A673 (cell line): ENCODE results near the gene TCF7L2. TPM values are rescaled to one million over a fixed set of nuclear protein-coding genes. Genes with fewer than 3 reads are reported as not detected.

Source experiments
- BruUV-seq: library from RNA; stranded (reverse); fragments of 400-500 nt; replicated peaks from 2 replicates; lab custom pipeline; 2021; lab: Mats Ljungman, UMichigan
- CTCF ChIA-PET: fragments of 300-600 bp; sonication (Branson Sonifier 250); formaldehyde crosslinking; loops from one replicate; lab custom pipeline; 2022; ENCODE audit warnings: antibody characterized with exemption; lab: Charles Lee
- POLR2A ChIA-PET: fragments of 300-600 bp; sonication (Branson Sonifier 250); formaldehyde crosslinking; loops from one replicate; lab custom pipeline; 2022; ENCODE audit warnings: antibody characterized with exemption; ENCODE audit not compliant: low non-redundant PET; lab: Charles Lee
- DNase-seq: peaks from one replicate; pipeline ENCODE4 v3.0.0-alpha.2; 2015; ENCODE audit warnings: low spot score
- H3K27ac ChIP-seq: fragments of 200-600 bp; sonication (generic); 2 replicates; pipeline ENCODE4 v1.5.1; 2016; ENCODE audit warnings: mixed run types, low read depth, mild to moderate bottlenecking, mixed read lengths, antibody characterized with exemption, low read length; ENCODE audit not compliant: poor library complexity, severe bottlenecking
- H3K27me3 ChIP-seq: fragments of 200-600 bp; sonication (generic); replicated peaks from 2 replicates; pipeline ENCODE4 v1.6.1; 2017; ENCODE audit warnings: mixed run types, low read depth, mild to moderate bottlenecking, mixed read lengths, antibody characterized with exemption, low read length; ENCODE audit not compliant: insufficient read depth, poor library complexity
- H3K36me3 ChIP-seq: fragments of 200-600 bp; sonication (generic); 2 replicates; pipeline ENCODE4 v1.6.1; 2016; ENCODE audit warnings: mixed run types, mild to moderate bottlenecking, mixed read lengths, antibody characterized with exemption, low read length; ENCODE audit not compliant: insufficient read depth, poor library complexity, severe bottlenecking
- H3K4me1 ChIP-seq: fragments of 200-600 bp; sonication (generic); 2 replicates; pipeline ENCODE4 v1.6.1; 2017; ENCODE audit warnings: mixed run types, mild to moderate bottlenecking, mixed read lengths, antibody characterized with exemption, low read length; ENCODE audit not compliant: insufficient read depth, poor library complexity, severe bottlenecking
- H3K4me3 ChIP-seq: fragments of 200-600 bp; sonication (generic); 2 replicates; pipeline ENCODE4 v1.5.1; 2016; ENCODE audit warnings: low read depth, mixed run types, mild to moderate bottlenecking, mixed read lengths, low read length; ENCODE audit not compliant: poor library complexity, severe bottlenecking
- H3K9me3 ChIP-seq: fragments of 200-600 bp; sonication (generic); 2 replicates; pipeline ENCODE4 v1.6.1; 2016; ENCODE audit warnings: mixed run types, low read depth, mild to moderate bottlenecking, mixed read lengths, antibody characterized with exemption, low read length; ENCODE audit not compliant: poor library complexity, severe bottlenecking
- CTCF ChIP-seq: fragments of 300-800, 200-600 bp; sonication (generic); conservative IDR thresholded peaks from 2 replicates; pipeline ENCODE4 v1.5.1; 2017; ENCODE audit warnings: low read depth, mild to moderate bottlenecking, antibody characterized with exemption, low read length, moderate library complexity, mixed read lengths
- EZH2 ChIP-seq: fragments of 200-600 bp; sonication (generic); IDR thresholded peaks from 2 replicates; pipeline ENCODE4 v1.6.1; 2017; ENCODE audit warnings: borderline replicate concordance, low read depth, mild to moderate bottlenecking, mixed read lengths, antibody characterized with exemption, low read length; ENCODE audit not compliant: poor library complexity, severe bottlenecking
- intact Hi-C: fragments of 100-400 bp; cut with micrococcal nuclease; formaldehyde crosslinking; loops from one replicate; pipeline ENCODE4 v1.10.0; 2022; ENCODE audit not compliant: unreplicated experiment
- total RNA-seq: library from RNA; stranded (reverse); gene quantifications from 2 replicates; pipeline ENCODE4 v1.2.3, GENCODE V29; 2021

The TCF7L2 gene
- total RNA-seq, 1 experiment from 2014 or later = 16.8 TPM

- peak; percentile 32 for DNase-seq
- H3K36me3 ChIP-seq = no peaks in the 10 kb centered on the region
- peak overlapping the region; percentile 92 for H3K27ac ChIP-seq
- no peaks in the 10 kb centered on the region for H3K9me3 ChIP-seq
- BruUV-seq = no TSS peak
- H3K27me3 ChIP-seq = no peaks in the 10 kb centered on the region
- ChIA-PET CTCF (interaction anchor here (0.6 kb wide), 1 partner anchor 256 kb away, joined by 7 read pairs; no protein-coding TSS in a partner anchor), POLR2A (interaction anchor here (0.7 kb wide), 2 partner anchors 102 to 142 kb away, joined by 4 to 5 read pairs; no protein-coding TSS in a partner anchor)
- TF ChIP-seq CTCF = no peak
- no peak for TF ChIP-seq EZH2
- peaks cover 79% of the 10 kb centered on the region for H3K4me1 ChIP-seq
- intact Hi-C loops = no loop called here
- peak overlapping the region; percentile 20 for H3K4me3 ChIP-seq
Observed at GRCh38 chr10:113060201-113061053, 110.4 kb downstream of the TCF7L2 start.

GRCh38 chr10:113061054-113061430 is 111.0 kb downstream of the TCF7L2 start:
- no peaks in the 10 kb centered on the region for H3K27me3 ChIP-seq
- intact Hi-C loops = no loop called here
- no peaks in the 10 kb centered on the region for H3K36me3 ChIP-seq
- no peak for TF ChIP-seq EZH2
- BruUV-seq = no TSS peak
- H3K9me3 ChIP-seq = no peaks in the 10 kb centered on the region
- no peak overlapping the region for H3K4me3 ChIP-seq
- DNase-seq = no peak
- POLR2A ChIA-PET = no interaction called here
- H3K4me1 ChIP-seq = peaks cover 73% of the 10 kb centered on the region
- CTCF ChIA-PET = no interaction called here
- H3K27ac ChIP-seq = peak overlapping the region; percentile 92

GRCh38 chr10:113061557-113061956 is 111.5 kb downstream of the TCF7L2 start:
- CTCF ChIA-PET = no interaction called here
- no peak for DNase-seq
- H3K9me3 ChIP-seq = no peaks in the 10 kb centered on the region

More at GRCh38 chr10:113061557-113061956, 111.5 kb downstream of the TCF7L2 start:
- Histone ChIP-seq H3K4me1 (peaks cover 68% of the 10 kb centered on the region), H3K27ac (peak overlapping the region; percentile 92), H3K27me3 (no peaks in the 10 kb centered on the region), H3K36me3 (no peaks in the 10 kb centered on the region), H3K4me3 (no peak overlapping the region)
- TF ChIP-seq CTCF (no peak), EZH2 (no peak)
- no TSS peak for BruUV-seq
- intact Hi-C loops = no loop called here
- POLR2A ChIA-PET = no interaction called here
